NCI-H345 (cell line): Measurements from ENCODE around the gene PDIA5.
A peak's percentile ranks its signal among the peaks of the same experiment; 100 is the strongest.

Source experiments
- DNase-seq: peaks from one replicate; lab custom pipeline; 2025; lab: John Stamatoyannopoulos, UW

Gene PDIA5

GRCh38 chr3:123169492-123169929 lies 102.7 kb downstream of the PDIA5 start:
- no peak for DNase-seq

DNA sequence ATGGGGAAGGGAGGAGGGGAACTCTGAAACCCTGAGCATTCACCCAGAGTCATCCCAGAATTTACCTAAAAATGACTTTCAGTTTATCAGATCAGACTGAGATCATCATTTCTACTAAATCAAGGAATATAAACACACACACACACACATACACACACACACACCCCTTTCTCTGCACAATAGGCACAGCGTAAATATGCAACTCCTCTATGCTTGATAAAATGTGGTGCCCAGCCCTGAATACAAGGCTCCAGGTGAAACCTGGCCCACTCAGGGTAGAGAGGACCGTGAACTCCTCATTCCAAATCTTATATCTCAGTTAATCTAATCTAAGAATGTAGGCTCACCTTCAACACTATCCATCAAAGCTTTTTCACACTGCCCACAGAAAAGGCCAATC lies 103.1 kb downstream of the PDIA5 start:
- DNase-seq, result no peak

GRCh38 chr3:123180791-123181190 lies 114.0 kb downstream of the PDIA5 start:
- DNase-seq, result no peak

- no peak for DNase-seq
These were observed 119.9 kb downstream of the PDIA5 start for GRCh38 chr3:123186695-123187094.

DNA sequence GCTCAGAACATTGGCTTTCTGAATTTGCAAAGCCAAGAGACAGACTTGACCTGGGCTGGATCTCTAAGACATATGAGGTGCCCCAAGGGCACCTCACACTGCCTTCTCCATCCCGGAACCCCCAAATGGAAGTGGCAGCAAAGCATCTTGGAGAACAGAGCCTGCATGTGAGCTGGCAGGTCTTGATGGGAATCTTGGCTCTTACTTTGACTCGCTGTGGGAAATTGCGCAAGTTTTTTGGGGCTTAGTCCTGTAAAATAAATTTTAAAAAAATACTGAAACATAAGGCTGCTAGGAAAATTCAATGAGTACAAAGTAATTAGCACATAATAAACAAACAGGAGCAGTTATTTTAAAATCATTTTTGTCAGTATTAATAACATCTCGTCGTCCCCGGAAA lies 121.2 kb downstream of the PDIA5 start:
- no peak for DNase-seq

GRCh38 chr3:123193448-123194101 lies 126.8 kb downstream of the PDIA5 start:
- no peak for DNase-seq

- no peak for DNase-seq
These were observed 127.7 kb downstream of the PDIA5 start for GRCh38 chr3:123194552-123194951.

DNA sequence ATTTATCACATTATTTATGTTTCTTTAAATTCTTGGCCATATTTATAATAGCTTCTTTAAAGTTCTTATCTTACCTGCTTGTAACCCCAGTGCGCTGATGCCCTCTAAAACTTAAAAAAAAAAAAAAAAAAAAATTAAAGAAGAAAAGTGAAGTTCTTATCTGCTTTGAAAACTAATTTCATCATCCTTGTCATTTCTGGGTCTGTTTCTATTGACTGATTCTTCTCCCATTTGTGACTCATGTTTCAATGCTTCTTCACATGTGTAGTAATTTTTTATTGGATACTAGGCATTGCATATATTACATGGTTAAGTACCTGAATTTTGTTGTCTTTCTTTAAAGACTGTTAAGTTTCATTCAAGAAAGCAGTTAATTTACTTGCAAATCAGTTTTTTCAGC lies 131.5 kb downstream of the PDIA5 start:
- DNase-seq, result no peak

GRCh38 chr3:123201223-123201556 lies 134.4 kb downstream of the PDIA5 start:
- DNase-seq, result no peak

DNA sequence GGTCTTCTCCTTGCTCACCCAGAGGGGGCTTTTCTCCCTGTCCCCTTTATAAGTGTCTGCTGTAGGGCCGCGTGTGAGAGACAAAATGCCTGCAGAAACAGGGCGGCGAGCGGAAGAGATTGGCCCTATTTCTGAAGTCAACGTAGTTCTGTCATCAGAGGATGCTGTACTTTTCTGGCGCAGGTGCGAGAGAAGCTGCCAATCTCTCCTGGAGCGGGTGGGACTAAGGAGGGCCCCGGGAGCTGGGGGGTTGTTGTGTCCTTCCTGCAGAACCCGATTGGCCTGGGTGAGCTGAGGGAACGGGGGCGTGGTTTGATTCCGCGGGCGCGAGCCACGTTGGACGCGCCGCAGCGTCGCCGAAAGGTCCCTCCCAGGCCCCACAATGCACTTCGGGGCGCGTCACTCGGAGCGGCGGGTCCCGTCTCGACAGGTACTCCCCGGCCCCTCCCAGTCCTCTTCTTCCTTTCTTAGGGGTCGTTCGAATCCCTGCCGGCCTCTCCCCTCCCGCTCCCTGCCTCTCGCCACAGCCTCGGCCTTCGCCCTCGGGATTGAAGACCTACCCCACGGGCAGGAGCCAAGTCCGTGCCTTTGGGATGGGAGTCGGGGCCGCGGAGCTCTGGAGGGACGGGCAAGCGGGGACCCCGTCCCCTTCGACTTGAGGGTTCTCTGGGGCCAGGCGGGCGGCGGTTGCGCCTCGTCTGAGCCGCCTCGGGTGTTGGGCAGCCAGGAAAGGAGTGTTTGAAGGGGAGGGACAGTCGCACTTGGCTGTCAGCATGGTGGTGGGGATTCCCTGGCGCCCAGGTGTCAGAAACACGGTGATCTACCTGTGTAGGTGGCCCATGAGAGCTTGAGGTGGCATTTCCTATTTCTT lies 135.0 kb downstream of the PDIA5 start, which contains the start of gene SEC22A:
TSS of gene SEC22A (plus strand) at position 387 of the 871 bp plus-strand sequence. CDS start 7,275 bp downstream, outside the sequence.
- peak; percentile 96 for DNase-seq

DNA sequence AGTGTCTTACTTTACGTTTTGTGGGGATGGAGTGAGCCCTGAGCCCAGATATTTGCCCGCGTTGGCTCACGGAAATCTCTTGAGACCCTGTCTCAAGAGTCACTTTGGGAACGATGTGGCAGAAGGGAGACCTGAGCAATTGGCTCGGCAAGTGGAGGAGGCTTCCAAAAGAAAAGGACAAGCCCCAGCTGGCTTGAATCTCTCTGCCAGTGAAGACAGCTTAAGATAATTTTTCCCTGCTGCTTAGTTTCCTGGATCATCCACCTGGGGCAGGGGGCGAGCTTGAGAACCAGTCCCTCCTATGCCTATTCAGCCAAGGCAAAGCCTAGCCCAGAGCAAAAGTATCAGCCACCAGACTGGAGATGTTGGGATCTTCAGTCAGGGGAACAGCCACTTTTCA lies 135.6 kb downstream of the PDIA5 start:
- no peak for DNase-seq
